ENCODE data around the gene URB2. TPM values are rescaled to one million over a fixed set of nuclear protein-coding genes. Genes with fewer than 3 reads are reported as not detected.

URB2 gene
- total and polyA plus RNA-seq, 4 donors, result 6.5 to 11.0 (median 8.0) TPM

- no peak overlapping the region for H3K4me3 ChIP-seq (ENCODE audit: low read depth, low read length)
- no peaks in the 10 kb centered on the region for H3K36me3 ChIP-seq (ENCODE audit: control insufficient read depth, insufficient read depth, low read length)
- 86% methylated on average over 1 of the region's 5 CpGs for WGBS (ENCODE audit: insufficient coverage)
- no peak overlapping the region for H3K27ac ChIP-seq (ENCODE audit: low read depth, low read length)
- H3K4me1 ChIP-seq (ENCODE audit: control insufficient read depth, insufficient read depth, low read length), result no peaks in the 10 kb centered on the region
- no peaks in the 10 kb centered on the region for H3K9me3 ChIP-seq (ENCODE audit: control insufficient read depth, insufficient read depth, low read length)
- DNase-seq (ENCODE audit: low read depth in 4 of 6, low spot score in 6 of 6), result no peak
- no peaks in the 10 kb centered on the region for H3K27me3 ChIP-seq (ENCODE audit: control insufficient read depth, insufficient read depth, low read length)
Measured at GRCh38 chr1:229674042-229674441, 48.0 kb downstream of the URB2 start.

DNA sequence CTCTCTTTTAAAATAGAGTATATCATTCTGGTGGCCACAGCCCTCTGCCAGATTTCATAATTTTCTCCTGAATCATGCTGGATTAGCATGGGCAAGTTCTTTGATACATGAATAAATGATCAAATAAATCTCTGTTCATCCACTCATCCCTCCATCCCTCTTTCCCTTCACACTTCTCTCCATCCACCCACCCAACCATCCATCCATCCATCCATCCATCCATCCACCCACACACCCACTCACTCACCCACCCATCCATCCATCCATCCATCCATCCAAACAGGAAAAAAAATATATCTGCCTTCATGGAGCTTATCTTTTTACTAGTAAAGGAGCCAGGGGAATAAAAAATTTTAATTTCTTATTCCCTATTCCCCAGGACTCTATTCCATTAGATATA is 49.3 kb downstream of the URB2 start:
- Histone ChIP-seq H3K27me3 (ENCODE audit: control insufficient read depth, insufficient read depth, low read length) (no peaks in the 10 kb centered on the region), H3K4me3 (ENCODE audit: low read depth, low read length) (no peak overlapping the region), H3K36me3 (ENCODE audit: control insufficient read depth, insufficient read depth, low read length) (no peaks in the 10 kb centered on the region), H3K27ac (ENCODE audit: low read depth, low read length) (no peak overlapping the region), H3K4me1 (ENCODE audit: control insufficient read depth, insufficient read depth, low read length) (no peaks in the 10 kb centered on the region), H3K9me3 (ENCODE audit: control insufficient read depth, insufficient read depth, low read length) (no peaks in the 10 kb centered on the region)
- DNase-seq (ENCODE audit: low read depth in 4 of 6, low spot score in 6 of 6), result no peak

DNA sequence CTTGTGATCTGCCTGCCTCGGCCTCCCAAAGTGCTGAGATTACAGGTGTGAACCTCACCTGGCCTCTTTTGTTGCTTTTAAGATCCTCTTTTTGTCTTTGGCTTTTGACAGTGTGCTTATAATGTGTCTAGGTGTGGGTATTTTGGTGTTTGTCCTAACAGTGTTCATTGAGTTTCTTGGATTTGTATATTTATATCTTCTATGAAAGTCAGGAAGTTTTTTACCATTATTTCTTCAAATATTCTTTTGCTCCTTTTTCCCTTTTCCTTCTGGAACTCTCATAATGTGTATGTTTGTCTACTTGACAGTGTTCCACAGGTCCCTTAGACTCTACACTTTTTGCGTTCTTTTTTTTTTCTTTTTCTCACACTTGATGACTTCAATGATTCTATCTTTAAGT is 59.1 kb downstream of the URB2 start:
- Histone ChIP-seq H3K4me3 (ENCODE audit: low read depth, low read length) (no peak overlapping the region), H3K27me3 (ENCODE audit: control insufficient read depth, insufficient read depth, low read length) (no peaks in the 10 kb centered on the region), H3K27ac (ENCODE audit: low read depth, low read length) (no peak overlapping the region), H3K4me1 (ENCODE audit: control insufficient read depth, insufficient read depth, low read length) (no peaks in the 10 kb centered on the region), H3K9me3 (ENCODE audit: control insufficient read depth, insufficient read depth, low read length) (peaks cover 3% of the 10 kb centered on the region), H3K36me3 (ENCODE audit: control insufficient read depth, insufficient read depth, low read length) (no peaks in the 10 kb centered on the region)
- 100% methylated on average over 1 of the region's 2 CpGs for WGBS (ENCODE audit: insufficient coverage)
- no peak for DNase-seq (ENCODE audit: low read depth in 4 of 6, low spot score in 6 of 6)

- no peak overlapping the region for H3K27ac ChIP-seq (ENCODE audit: low read depth, low read length)
- DNase-seq (ENCODE audit: low read depth in 4 of 6, low spot score in 6 of 6), result no peak
- no peaks in the 10 kb centered on the region for H3K36me3 ChIP-seq (ENCODE audit: control insufficient read depth, insufficient read depth, low read length)
- no peaks in the 10 kb centered on the region for H3K27me3 ChIP-seq (ENCODE audit: control insufficient read depth, insufficient read depth, low read length)
- no peak overlapping the region for H3K4me3 ChIP-seq (ENCODE audit: low read depth, low read length)
- H3K4me1 ChIP-seq (ENCODE audit: control insufficient read depth, insufficient read depth, low read length), result peaks cover 8% of the 10 kb centered on the region
- peaks cover 3% of the 10 kb centered on the region for H3K9me3 ChIP-seq (ENCODE audit: control insufficient read depth, insufficient read depth, low read length)
- 96% methylated on average over 3 of the region's 4 CpGs for WGBS (ENCODE audit: insufficient coverage)
Measured at GRCh38 chr1:229689273-229689672, 63.2 kb downstream of the URB2 start.

DNA sequence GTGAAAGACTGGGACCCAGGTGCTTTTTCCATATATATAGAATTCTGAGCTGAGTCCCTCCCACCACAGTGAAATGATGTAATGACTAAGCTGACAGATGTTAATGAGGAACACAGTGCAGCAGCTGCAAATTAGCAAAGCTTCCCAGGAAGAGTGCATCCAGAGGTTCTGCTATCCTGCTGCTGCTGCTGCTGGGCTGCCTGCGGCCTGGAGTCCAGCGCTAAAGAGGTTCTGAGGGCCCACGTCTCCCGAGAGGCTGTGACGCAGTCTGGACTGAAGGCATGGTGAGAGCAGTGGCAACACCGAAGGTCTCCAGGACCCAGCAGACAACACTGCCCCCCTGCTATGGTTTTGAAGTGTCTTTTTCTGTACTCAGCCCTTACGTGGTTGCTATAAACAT is 63.9 kb downstream of the URB2 start:
- H3K36me3 ChIP-seq (ENCODE audit: control insufficient read depth, insufficient read depth, low read length), result no peaks in the 10 kb centered on the region
- peaks cover 15% of the 10 kb centered on the region for H3K4me1 ChIP-seq (ENCODE audit: control insufficient read depth, insufficient read depth, low read length)
- H3K4me3 ChIP-seq (ENCODE audit: low read depth, low read length), result no peak overlapping the region
- 66% methylated on average over 5 of the region's 7 CpGs for WGBS (ENCODE audit: insufficient coverage)
- H3K9me3 ChIP-seq (ENCODE audit: control insufficient read depth, insufficient read depth, low read length), result peaks cover 2% of the 10 kb centered on the region
- H3K27ac ChIP-seq (ENCODE audit: low read depth, low read length), result no peak overlapping the region
- H3K27me3 ChIP-seq (ENCODE audit: control insufficient read depth, insufficient read depth, low read length), result no peaks in the 10 kb centered on the region
- DNase-seq (ENCODE audit: low read depth in 4 of 6, low spot score in 6 of 6), result peak in 1 of 6 donors; percentile 66

- Histone ChIP-seq H3K9me3 (ENCODE audit: control insufficient read depth, insufficient read depth, low read length) (no peaks in the 10 kb centered on the region), H3K4me1 (ENCODE audit: control insufficient read depth, insufficient read depth, low read length) (peaks cover 16% of the 10 kb centered on the region), H3K4me3 (ENCODE audit: low read depth, low read length) (no peak overlapping the region), H3K27me3 (ENCODE audit: control insufficient read depth, insufficient read depth, low read length) (no peaks in the 10 kb centered on the region), H3K36me3 (ENCODE audit: control insufficient read depth, insufficient read depth, low read length) (no peaks in the 10 kb centered on the region), H3K27ac (ENCODE audit: low read depth, low read length) (no peak overlapping the region)
- no CpG with 5 or more reads among the region's 1 CpG for WGBS (ENCODE audit: insufficient coverage)
- no peak for DNase-seq (ENCODE audit: low read depth in 4 of 6, low spot score in 6 of 6)
Measured at GRCh38 chr1:229690662-229691061, 64.6 kb downstream of the URB2 start.

GRCh38 chr1:229691362-229691761 is 65.3 kb downstream of the URB2 start:
- Histone ChIP-seq H3K4me3 (ENCODE audit: low read depth, low read length) (no peak overlapping the region), H3K27ac (ENCODE audit: low read depth, low read length) (no peak overlapping the region), H3K27me3 (ENCODE audit: control insufficient read depth, insufficient read depth, low read length) (no peaks in the 10 kb centered on the region), H3K4me1 (ENCODE audit: control insufficient read depth, insufficient read depth, low read length) (peaks cover 16% of the 10 kb centered on the region), H3K36me3 (ENCODE audit: control insufficient read depth, insufficient read depth, low read length) (no peaks in the 10 kb centered on the region), H3K9me3 (ENCODE audit: control insufficient read depth, insufficient read depth, low read length) (no peaks in the 10 kb centered on the region)
- WGBS (ENCODE audit: insufficient coverage), result 100% methylated on average over 1 of the region's 6 CpGs
- no peak for DNase-seq (ENCODE audit: low read depth in 4 of 6, low spot score in 6 of 6)

DNA sequence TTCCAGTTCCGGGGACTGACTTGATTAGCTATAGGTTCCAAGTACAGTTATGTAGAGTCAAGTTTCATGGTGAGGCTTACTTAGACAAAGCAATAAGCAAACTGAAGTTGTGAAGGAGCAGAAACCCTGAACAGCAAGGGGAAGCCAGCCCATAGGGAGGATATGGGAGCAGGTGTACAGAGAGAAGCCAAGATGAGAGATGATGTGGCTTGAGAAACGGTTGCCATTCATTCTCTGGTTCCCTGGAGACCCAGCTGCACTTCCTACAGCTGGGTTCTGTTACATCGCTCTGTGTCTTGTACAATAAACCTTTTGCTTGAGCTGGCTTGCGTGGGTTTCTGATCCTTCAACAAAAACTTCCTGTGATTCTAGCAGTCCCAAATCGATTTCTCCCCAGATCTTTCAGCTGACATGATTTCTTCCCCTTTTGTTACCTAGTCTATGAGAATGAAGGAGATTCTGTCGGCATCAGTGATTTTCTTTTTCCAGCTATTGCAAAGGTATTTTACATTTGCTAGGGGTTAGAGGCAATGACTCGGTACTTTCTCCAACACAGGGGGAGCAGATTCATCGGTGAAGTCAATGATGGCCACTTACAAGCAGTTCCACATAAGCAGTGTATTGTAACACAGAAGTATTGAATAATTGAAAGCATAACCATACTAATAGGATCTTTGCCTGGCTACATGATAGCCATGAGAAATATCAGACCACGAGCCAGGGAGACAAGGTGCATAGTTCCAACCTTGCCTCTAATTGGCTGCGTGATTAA is 67.3 kb downstream of the URB2 start:
- peak in 1 of 6 donors; percentile 57 for DNase-seq (ENCODE audit: low read depth in 4 of 6, low spot score in 6 of 6)
- Histone ChIP-seq H3K27ac (ENCODE audit: low read depth, low read length) (no peak overlapping the region), H3K9me3 (ENCODE audit: control insufficient read depth, insufficient read depth, low read length) (no peaks in the 10 kb centered on the region), H3K4me1 (ENCODE audit: control insufficient read depth, insufficient read depth, low read length) (peaks cover 16% of the 10 kb centered on the region), H3K36me3 (ENCODE audit: control insufficient read depth, insufficient read depth, low read length) (no peaks in the 10 kb centered on the region), H3K4me3 (ENCODE audit: low read depth, low read length) (no peak overlapping the region), H3K27me3 (ENCODE audit: control insufficient read depth, insufficient read depth, low read length) (no peaks in the 10 kb centered on the region)
- 63% methylated on average over 5 of the region's 10 CpGs for WGBS (ENCODE audit: insufficient coverage)

DNA sequence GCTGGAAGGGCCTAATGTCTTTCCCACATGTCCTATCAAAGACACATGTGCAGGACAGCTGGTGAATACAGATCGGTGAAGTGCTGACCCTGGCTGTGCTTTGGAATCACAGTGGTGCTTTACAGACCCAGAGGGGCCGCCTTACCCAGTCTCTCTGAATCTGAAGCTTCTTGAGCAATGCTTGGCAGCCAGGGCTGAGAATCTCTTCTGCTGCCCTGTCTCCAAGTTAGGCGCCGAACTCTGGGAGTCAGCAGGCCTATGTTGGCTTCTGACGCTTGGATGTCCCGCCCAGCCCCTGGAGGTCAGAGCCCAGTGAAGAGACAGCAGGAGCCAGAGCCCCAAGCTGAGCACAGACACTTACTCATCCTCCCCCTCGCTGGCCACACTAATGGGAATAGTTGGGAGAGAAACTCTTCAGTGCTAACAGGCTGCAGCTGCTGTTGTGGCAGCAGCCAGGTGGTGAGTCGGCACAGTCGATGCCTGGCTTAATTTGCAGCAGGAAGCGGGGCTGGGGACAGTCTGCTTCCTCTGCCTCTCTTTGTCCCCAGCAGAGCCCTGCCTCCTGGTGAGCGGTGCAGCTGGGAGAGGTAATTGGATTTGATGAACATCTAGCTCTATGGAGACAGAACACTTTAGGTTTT is 68.1 kb downstream of the URB2 start:
- no peak overlapping the region for H3K4me3 ChIP-seq (ENCODE audit: low read depth, low read length)

GRCh38 chr1:229696385-229696784 is 70.3 kb downstream of the URB2 start:
- H3K27ac ChIP-seq (ENCODE audit: low read depth, low read length), result no peak overlapping the region
- H3K27me3 ChIP-seq (ENCODE audit: control insufficient read depth, insufficient read depth, low read length), result no peaks in the 10 kb centered on the region
- WGBS (ENCODE audit: insufficient coverage), result 80% methylated on average over 5 of the region's 5 CpGs
- H3K4me3 ChIP-seq (ENCODE audit: low read depth, low read length), result no peak overlapping the region
- DNase-seq (ENCODE audit: low read depth in 4 of 6, low spot score in 6 of 6), result no peak
- H3K36me3 ChIP-seq (ENCODE audit: control insufficient read depth, insufficient read depth, low read length), result no peaks in the 10 kb centered on the region
- H3K4me1 ChIP-seq (ENCODE audit: control insufficient read depth, insufficient read depth, low read length), result peaks cover 16% of the 10 kb centered on the region
- no peaks in the 10 kb centered on the region for H3K9me3 ChIP-seq (ENCODE audit: control insufficient read depth, insufficient read depth, low read length)

More for the DNA sequence above, 68.1 kb downstream of the URB2 start:
- WGBS (ENCODE audit: insufficient coverage), result 27% methylated on average over 10 of the region's 11 CpGs
- Histone ChIP-seq H3K27ac (ENCODE audit: low read depth, low read length) (peak overlapping the region; percentile 25), H3K4me1 (ENCODE audit: control insufficient read depth, insufficient read depth, low read length) (peaks cover 16% of the 10 kb centered on the region), H3K9me3 (ENCODE audit: control insufficient read depth, insufficient read depth, low read length) (no peaks in the 10 kb centered on the region), H3K27me3 (ENCODE audit: control insufficient read depth, insufficient read depth, low read length) (no peaks in the 10 kb centered on the region), H3K36me3 (ENCODE audit: control insufficient read depth, insufficient read depth, low read length) (no peaks in the 10 kb centered on the region)
- peak in 2 of 6 donors; percentile 74 to 76 for DNase-seq (ENCODE audit: low read depth in 4 of 6, low spot score in 6 of 6)
